GM12878 (cell line): ENCODE results near the gene CTNNA3. TPM values are rescaled to one million over a fixed set of nuclear protein-coding genes. Genes with fewer than 3 reads are reported as not detected.

Experiments used
- ATAC-seq: fragments of 200-7000 bp; cut with Tn5 transposase; 3 replicates; pipeline ENCODE4 v1.9.1; 2020; ENCODE audit warnings: mild to moderate bottlenecking, moderate library complexity
- BruUV-seq: library from RNA; stranded (reverse); fragments of 400-500 nt; replicated peaks from 2 replicates; lab custom pipeline; 2021; lab: Mats Ljungman, UMichigan
- CTCF ChIA-PET: fragments of 300-600 bp; sonication (Branson Sonifier 250); formaldehyde crosslinking; extraction: SDS; loops from one replicate; lab custom pipeline; 2021; ENCODE audit warnings: inconsistent platforms; lab: Yijun Ruan, JAX
- POLR2A ChIA-PET: fragments of 350-600 bp; formaldehyde crosslinking; extraction: SDS; loops from one replicate; lab custom pipeline; 2021; ENCODE audit warnings: inconsistent platforms; lab: Charles Lee
- RAD21 ChIA-PET: fragments of 300-600 bp; sonication (Branson Sonifier 250); formaldehyde crosslinking; loops from one replicate; lab custom pipeline; 2023; ENCODE audit warnings: antibody characterized with exemption; ENCODE audit not compliant: unreplicated experiment; lab: Charles Lee
- SMC1A ChIA-PET: fragments of 300-600 bp; sonication (Branson Sonifier 250); formaldehyde crosslinking; loops from one replicate; lab custom pipeline; 2023; ENCODE audit not compliant: unreplicated experiment, uncharacterized antibody; lab: Charles Lee
- DNase-seq: peaks from one replicate; pipeline ENCODE4 v3.0.0-alpha.2; 2011; ENCODE audit warnings: low read depth, low spot score
- FAIRE-seq: peaks from 3 replicates; lab custom pipeline; 2011; peaks lifted over from hg19 to GRCh38; lab: Jason Lieb, UNC
- H2AFZ ChIP-seq: 2 replicates; pipeline ENCODE4 v1.6.0; 2011; ENCODE audit warnings: low read depth, low read length, control low read depth; ENCODE audit not compliant: control insufficient read depth
- H3K27ac ChIP-seq: 2 replicates; pipeline ENCODE4 v1.5.1; 2011; ENCODE audit warnings: control low read depth; ENCODE audit not compliant: control insufficient read depth, insufficient read depth
- H3K27me3 ChIP-seq, 2 experiments: replicated peaks in 1 of 2; 2 replicates each; pipeline versions ENCODE4 v1.6.0 to v1.6.1; 2011; ENCODE audit warnings: low read length in 1 of 2; ENCODE audit not compliant: control insufficient read depth in 2 of 2, insufficient read depth in 2 of 2
- H3K36me3 ChIP-seq, 2 experiments: 2 replicates each; pipeline ENCODE4 v1.5.1; 2011; ENCODE audit warnings: low read length in 1 of 2; ENCODE audit not compliant: control insufficient read depth in 2 of 2, insufficient read depth in 2 of 2
- H3K4me1 ChIP-seq: 2 replicates; pipeline ENCODE4 v1.6.1; 2011; ENCODE audit warnings: mild to moderate bottlenecking, low read length, moderate library complexity, mixed read lengths; ENCODE audit not compliant: control insufficient read depth, insufficient read depth
- H3K4me2 ChIP-seq: 2 replicates; pipeline ENCODE4 v1.6.0; 2011; ENCODE audit warnings: control low read depth; ENCODE audit not compliant: control insufficient read depth, insufficient read depth
- H3K4me3 ChIP-seq: fragments of 200-600 bp; sonication (generic); 2 replicates; pipeline ENCODE4 v1.5.1; 2016
- H3K79me2 ChIP-seq: 2 replicates; pipeline ENCODE4 v1.6.0; 2011; ENCODE audit warnings: low read length; ENCODE audit not compliant: control insufficient read depth, insufficient read depth
- H3K9ac ChIP-seq: 2 replicates; pipeline ENCODE4 v1.8.0; 2011; ENCODE audit warnings: low read length, control low read depth, mixed read lengths; ENCODE audit not compliant: control insufficient read depth, insufficient read depth
- H3K9me3 ChIP-seq: replicated peaks from 3 replicates; pipeline ENCODE4 v1.5.1; 2011; ENCODE audit warnings: mild to moderate bottlenecking, low read length; ENCODE audit not compliant: control insufficient read depth, insufficient read depth
- H4K20me1 ChIP-seq: 2 replicates; pipeline ENCODE4 v1.6.0; 2011; ENCODE audit not compliant: control insufficient read depth, insufficient read depth
- ATF7 ChIP-seq: fragments of 450-650 bp; IDR thresholded peaks from 2 replicates; pipeline ENCODE4 v1.6.1; 2016; ENCODE audit warnings: low read depth, mild to moderate bottlenecking
- EED ChIP-seq: sonication (generic); IDR thresholded peaks from 2 replicates; pipeline ENCODE4 v1.6.1; 2016; ENCODE audit warnings: antibody characterized with exemption, low read depth
- HCFC1 ChIP-seq: fragments of 150-350 bp; IDR thresholded peaks from 2 replicates; pipeline ENCODE4 v1.6.1; 2014; ENCODE audit warnings: low read length
- MYC ChIP-seq: IDR thresholded peaks from 2 replicates; pipeline ENCODE4 v1.6.1; 2011; ENCODE audit warnings: mild to moderate bottlenecking, low read length, moderate library complexity, inconsistent platforms; ENCODE audit not compliant: insufficient read depth, insufficient replicate concordance, insufficient read length, severe bottlenecking
- SREBF2 ChIP-seq: IDR thresholded peaks from 2 replicates; pipeline ENCODE4 v1.6.1; 2012; ENCODE audit warnings: mild to moderate bottlenecking, low read length
- ZNF274 ChIP-seq: IDR thresholded peaks from one replicate; pipeline ENCODE4 v1.8.0; 2011; ENCODE audit not compliant: insufficient read length, insufficient read depth
- WGBS: methylation state at CpG from one replicate; pipeline ENCODE4 v1.1.6; 2016; ENCODE audit warnings: low lambda C conversion rate; ENCODE audit not compliant: insufficient replicate concordance, insufficient coverage; ENCODE audit errors: missing lambda C conversion rate; 5-methylcytosine and 5-hydroxymethylcytosine counted together
- in situ Hi-C: fragments of 300-500 bp; cut with MboI; formaldehyde crosslinking; loops from 9 replicates; pipeline ENCODE4 v1.14.3; 2018; ENCODE audit warnings: mixed read lengths
- intact Hi-C: fragments of 100-400 bp; cut with micrococcal nuclease; formaldehyde crosslinking; loops from one replicate; pipeline ENCODE4 v1.14.2; 2022; ENCODE audit not compliant: unreplicated experiment
- polyA plus RNA-seq, 11 experiments: library from polyadenylated mRNA; depleted of rRNA in 4 of 11; unstranded in 6 of 11; stranded (reverse) in 5 of 11; fragments of >200 nt; fragmentation: Nextera tagmentation in 4 of 11; fragmentation: Illumina TruSeq in 1 of 11; extraction: Ambion mirVana in 4 of 11; extraction: Trizol in 1 of 11; gene quantifications; 1 replicate in 1 of 11; 2 replicates in 10 of 11; pipeline versions ENCODE4 v1.2.1 to v1.2.3, GENCODE V29; 2011 to 2016; ENCODE audit warnings: inconsistent platforms in 2 of 11, missing spikeins in 2 of 11, low read depth in 1 of 11
- total RNA-seq, 4 experiments: library from RNA; depleted of rRNA in 3 of 4; stranded (reverse); fragments of >200 nt in 3 of 4; fragmentation: Illumina TruSeq in 1 of 4; extraction: Trizol in 1 of 4; gene quantifications; 2 replicates each; pipeline versions ENCODE4 v1.2.1 to v1.2.3, GENCODE V29; 2013 to 2021
- TF ChIP-seq, protein P1 (sequence below), 3 experiments: IDR thresholded peaks in 2 of 3; conservative IDR thresholded peaks in 1 of 3; 2 replicates each; pipeline ENCODE4 v1.5.1; 2011; ENCODE audit warnings: low read depth in 3 of 3, low read length in 3 of 3, mild to moderate bottlenecking in 3 of 3, control low read depth in 2 of 3, moderate library complexity in 2 of 3, inconsistent platforms in 1 of 3, mixed read lengths in 1 of 3; ENCODE audit not compliant: control insufficient read depth in 2 of 3, insufficient read depth in 1 of 3; ENCODE audit errors: extremely low read depth in 1 of 3
- TF ChIP-seq, protein P2 (sequence below): fragments of 150-350 bp; IDR thresholded peaks from 2 replicates; pipeline ENCODE4 v1.6.1; 2014; ENCODE audit warnings: mild to moderate bottlenecking, low read depth, low read length
- TF ChIP-seq, protein P3 (sequence below): IDR thresholded peaks from 2 replicates; pipeline ENCODE4 v1.6.1; 2011; ENCODE audit warnings: mild to moderate bottlenecking, low read depth, low read length, moderate library complexity; ENCODE audit not compliant: insufficient replicate concordance

The CTNNA3 gene
- total and polyA plus RNA-seq, 10 of the 15 experiments (the other 5 are each of a cell fraction or from before 2014, with no cell fraction given): under 0.01 to 4.5 (median 0.22) TPM; not detected in 2

DNA sequence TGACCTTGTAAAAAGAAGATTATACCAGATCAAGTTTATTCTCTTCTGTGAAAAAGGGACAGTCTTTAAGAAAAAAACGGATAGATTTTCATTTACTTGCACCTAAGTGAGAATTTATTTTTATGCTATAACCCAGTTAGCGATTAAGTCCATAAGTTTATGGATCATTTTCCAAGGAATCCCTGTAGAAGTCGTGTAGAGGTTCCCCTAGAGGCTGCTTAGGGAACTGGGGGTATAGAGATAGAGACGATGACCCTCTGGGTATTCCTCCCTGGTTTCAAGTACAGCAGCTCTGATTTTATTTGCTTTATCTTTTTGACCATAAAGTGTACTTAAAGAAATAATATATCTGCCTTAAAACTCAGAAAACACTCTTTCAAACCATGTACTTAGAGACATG lies 1418.5 kb downstream of the CTNNA3 start:
- Histone ChIP-seq H3K79me2 (no peaks in the 10 kb centered on the region), H3K9ac (no peak overlapping the region), H3K4me2 (no peak overlapping the region), H3K27ac (no peak overlapping the region), H3K4me1 (no peaks in the 10 kb centered on the region), H3K4me3 (no peak overlapping the region), H3K9me3 (no peaks in the 10 kb centered on the region), H2AFZ (no peak overlapping the region), H3K36me3 (no peaks in the 10 kb centered on the region), H4K20me1 (no peaks in the 10 kb centered on the region), H3K27me3 (no peaks in the 10 kb centered on the region)
- ChIA-PET SMC1A (no interaction called here), RAD21 (no interaction called here), CTCF (interaction anchor here (1.3 kb wide), 1 partner anchor 15 kb away, joined by 4 read pairs; no protein-coding TSS in a partner anchor), POLR2A (no interaction called here)
- in situ Hi-C loops: no loop called here
- FAIRE-seq: no peak
- intact Hi-C loops: no loop called here
- no TSS peak for BruUV-seq
- TF ChIP-seq ATF7: no peak
- TF ChIP-seq MYC: no peak
- TF ChIP-seq, protein P1, sequence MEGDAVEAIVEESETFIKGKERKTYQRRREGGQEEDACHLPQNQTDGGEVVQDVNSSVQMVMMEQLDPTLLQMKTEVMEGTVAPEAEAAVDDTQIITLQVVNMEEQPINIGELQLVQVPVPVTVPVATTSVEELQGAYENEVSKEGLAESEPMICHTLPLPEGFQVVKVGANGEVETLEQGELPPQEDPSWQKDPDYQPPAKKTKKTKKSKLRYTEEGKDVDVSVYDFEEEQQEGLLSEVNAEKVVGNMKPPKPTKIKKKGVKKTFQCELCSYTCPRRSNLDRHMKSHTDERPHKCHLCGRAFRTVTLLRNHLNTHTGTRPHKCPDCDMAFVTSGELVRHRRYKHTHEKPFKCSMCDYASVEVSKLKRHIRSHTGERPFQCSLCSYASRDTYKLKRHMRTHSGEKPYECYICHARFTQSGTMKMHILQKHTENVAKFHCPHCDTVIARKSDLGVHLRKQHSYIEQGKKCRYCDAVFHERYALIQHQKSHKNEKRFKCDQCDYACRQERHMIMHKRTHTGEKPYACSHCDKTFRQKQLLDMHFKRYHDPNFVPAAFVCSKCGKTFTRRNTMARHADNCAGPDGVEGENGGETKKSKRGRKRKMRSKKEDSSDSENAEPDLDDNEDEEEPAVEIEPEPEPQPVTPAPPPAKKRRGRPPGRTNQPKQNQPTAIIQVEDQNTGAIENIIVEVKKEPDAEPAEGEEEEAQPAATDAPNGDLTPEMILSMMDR (IDR thresholded peaks at IDR 0.05 in 2 of 3, conservative IDR thresholded peaks at IDR 0.05 in 1 of 3; ENCODE audit: control insufficient read depth in 2 of 3, extremely low read depth in 1 of 3, insufficient read depth in 1 of 3, low read depth in 3 of 3, low read length in 3 of 3): peak in 2 of 3 experiments; percentile 8 to 32; a peak in 1 of 6 replicates
- no peak for ATAC-seq
- 13% methylated on average over 4 of the region's 4 CpGs for WGBS
- DNase-seq: no peak

DNA sequence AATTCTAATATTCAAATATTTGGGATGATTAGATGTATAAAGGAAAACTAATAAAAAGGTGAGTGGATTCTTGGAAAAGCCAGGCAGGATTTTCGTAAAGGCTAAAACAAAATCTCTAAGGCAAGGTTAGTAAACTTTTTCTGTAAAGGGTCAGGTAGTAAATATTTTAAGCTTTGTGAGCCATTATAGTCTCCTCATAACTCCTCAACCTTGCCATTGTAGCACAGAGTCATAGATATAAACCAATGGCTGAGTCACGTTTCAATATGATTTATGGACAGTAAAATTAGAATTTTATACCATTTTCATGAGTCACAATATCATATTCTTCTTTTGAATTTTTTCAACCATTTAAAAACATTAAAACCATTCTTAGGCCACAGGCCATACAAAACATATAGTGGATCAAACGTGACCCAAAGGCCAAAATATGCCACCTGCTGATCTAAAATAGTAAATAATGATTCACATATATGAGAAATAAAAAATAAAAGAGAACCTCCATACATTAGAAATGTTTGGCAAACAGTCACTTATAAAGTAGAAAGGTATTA lies 1422.0 kb downstream of the CTNNA3 start:
- DNase-seq (no peak), ATAC-seq (no peak), FAIRE-seq (no peak)
- Histone ChIP-seq H3K79me2 (no peaks in the 10 kb centered on the region), H3K27me3 (no peaks in the 10 kb centered on the region), H3K27ac (no peak overlapping the region), H4K20me1 (no peaks in the 10 kb centered on the region), H2AFZ (no peak overlapping the region), H3K9ac (no peak overlapping the region), H3K4me3 (no peak overlapping the region), H3K9me3 (no peaks in the 10 kb centered on the region), H3K4me2 (no peak overlapping the region), H3K36me3 (no peaks in the 10 kb centered on the region), H3K4me1 (no peaks in the 10 kb centered on the region)
- SMC1A ChIA-PET: no interaction called here
- RAD21 ChIA-PET: no interaction called here
- TF ChIP-seq, protein P2, sequence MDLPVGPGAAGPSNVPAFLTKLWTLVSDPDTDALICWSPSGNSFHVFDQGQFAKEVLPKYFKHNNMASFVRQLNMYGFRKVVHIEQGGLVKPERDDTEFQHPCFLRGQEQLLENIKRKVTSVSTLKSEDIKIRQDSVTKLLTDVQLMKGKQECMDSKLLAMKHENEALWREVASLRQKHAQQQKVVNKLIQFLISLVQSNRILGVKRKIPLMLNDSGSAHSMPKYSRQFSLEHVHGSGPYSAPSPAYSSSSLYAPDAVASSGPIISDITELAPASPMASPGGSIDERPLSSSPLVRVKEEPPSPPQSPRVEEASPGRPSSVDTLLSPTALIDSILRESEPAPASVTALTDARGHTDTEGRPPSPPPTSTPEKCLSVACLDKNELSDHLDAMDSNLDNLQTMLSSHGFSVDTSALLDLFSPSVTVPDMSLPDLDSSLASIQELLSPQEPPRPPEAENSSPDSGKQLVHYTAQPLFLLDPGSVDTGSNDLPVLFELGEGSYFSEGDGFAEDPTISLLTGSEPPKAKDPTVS: no peak
- TF ChIP-seq SREBF2 (no peak), ZNF274 (no peak), EED (no peak), HCFC1 (no peak)
- TF ChIP-seq, protein P3, sequence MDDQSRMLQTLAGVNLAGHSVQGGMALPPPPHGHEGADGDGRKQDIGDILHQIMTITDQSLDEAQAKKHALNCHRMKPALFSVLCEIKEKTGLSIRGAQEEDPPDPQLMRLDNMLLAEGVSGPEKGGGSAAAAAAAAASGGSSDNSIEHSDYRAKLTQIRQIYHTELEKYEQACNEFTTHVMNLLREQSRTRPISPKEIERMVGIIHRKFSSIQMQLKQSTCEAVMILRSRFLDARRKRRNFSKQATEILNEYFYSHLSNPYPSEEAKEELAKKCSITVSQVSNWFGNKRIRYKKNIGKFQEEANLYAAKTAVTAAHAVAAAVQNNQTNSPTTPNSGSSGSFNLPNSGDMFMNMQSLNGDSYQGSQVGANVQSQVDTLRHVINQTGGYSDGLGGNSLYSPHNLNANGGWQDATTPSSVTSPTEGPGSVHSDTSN: no peak
- intact Hi-C loops (no loop called here), in situ Hi-C loops (no loop called here)
- CTCF ChIA-PET: no interaction called here
- BruUV-seq: no TSS peak
- POLR2A ChIA-PET: no interaction called here
- 0% methylated on average over 3 of the region's 3 CpGs for WGBS
